Lung (tissue), 12 donors: ENCODE data around the gene LHX2. TPM values are rescaled to one million over a fixed set of nuclear protein-coding genes. Genes with fewer than 3 reads are reported as not detected.
A peak's percentile ranks its signal among the peaks of the same experiment; 100 is the strongest.

Source experiments
- ATAC-seq: fragments of 200-7000 bp; cut with Tn5 transposase; one replicate; pipeline ENCODE4 v1.9.1; 2020; ENCODE audit warnings: moderate number of reproducible peaks; ENCODE audit not compliant: insufficient read depth, low FRiP score
- DNase-seq, 3 donors: peaks; one replicate each; pipeline ENCODE4 v3.0.0-alpha.2; 2013 to 2017
- H3K27ac ChIP-seq, 2 donors: one replicate each; pipeline ENCODE4 v1.5.1; 2013; ENCODE audit warnings: mild to moderate bottlenecking in 2 of 2, moderate library complexity in 2 of 2, control low read depth in 1 of 2, inconsistent platforms in 1 of 2, low read depth in 1 of 2, low read length in 1 of 2
- H3K27me3 ChIP-seq, 3 donors: one replicate each; pipeline ENCODE4 v1.5.1; 2013; ENCODE audit warnings: low read length in 2 of 3; ENCODE audit not compliant: control insufficient read depth in 3 of 3, insufficient read depth in 3 of 3
- H3K36me3 ChIP-seq, 4 donors: one replicate each; pipeline ENCODE4 v1.5.1; 2013; ENCODE audit warnings: low read length in 4 of 4, mild to moderate bottlenecking in 1 of 4, moderate library complexity in 1 of 4; ENCODE audit not compliant: control insufficient read depth in 4 of 4, insufficient read depth in 4 of 4
- H3K4me1 ChIP-seq, 5 donors: one replicate each; pipeline ENCODE4 v1.5.1; 2013; ENCODE audit warnings: low read length in 5 of 5, mild to moderate bottlenecking in 2 of 5, moderate library complexity in 1 of 5; ENCODE audit not compliant: control insufficient read depth in 5 of 5, insufficient read depth in 5 of 5
- H3K4me3 ChIP-seq: one replicate; pipeline ENCODE4 v1.5.1; 2013; ENCODE audit warnings: mild to moderate bottlenecking, control low read depth, moderate library complexity
- H3K9ac ChIP-seq, 2 donors: one replicate each; pipeline ENCODE4 v1.5.1; 2013; ENCODE audit warnings: low read length in 2 of 2, control low read depth in 1 of 2; ENCODE audit not compliant: insufficient read depth in 1 of 2
- H3K9me3 ChIP-seq, 4 donors: one replicate each; pipeline ENCODE4 v1.5.1; 2013; ENCODE audit warnings: low read length in 3 of 4, mild to moderate bottlenecking in 1 of 4, moderate library complexity in 1 of 4; ENCODE audit not compliant: control insufficient read depth in 4 of 4, insufficient read depth in 3 of 4
- CTCF ChIP-seq: IDR thresholded peaks from 2 replicates; pipeline ENCODE4 v1.5.1; 2012; ENCODE audit warnings: mild to moderate bottlenecking; ENCODE audit errors: control extremely low read depth, extremely low read depth
- WGBS, 2 donors: extraction: QIAGEN DNeasy Blood & Tissue Kit; methylation state at CpG; one replicate each; pipeline ENCODE4 v1.1.7; 2013; 5-methylcytosine and 5-hydroxymethylcytosine counted together
- polyA plus RNA-seq, 2 donors: library from polyadenylated mRNA; stranded (reverse); fragments of 200-250 nt; gene quantifications; one replicate each; pipeline ENCODE4 v1.2.1, GENCODE V29; 2013
- total RNA-seq, 2 donors: library from RNA; depleted of rRNA in 1 of 2; stranded (reverse); fragments of >200 nt in 1 of 2; gene quantifications; one replicate each; pipeline ENCODE4 v1.2.1, GENCODE V29; 2014 to 2021
- donor health status: control.
- donor health status: control.
- donor health status: Bipolar disorder and iron deficiency.
- donor health status: healthy.
- donor health status: DM: yes; HTN: yes; CAD: no.

LHX2 gene
- total and polyA plus RNA-seq, 4 donors: 0.07 to 0.31 TPM; not detected in 2

- H3K36me3 ChIP-seq: no peaks in the 10 kb centered on the region
- H3K9me3 ChIP-seq: peaks cover 0 to 2% (median 0%) of the 10 kb centered on the region in 4 donors
- H3K9ac ChIP-seq: no peak overlapping the region
- DNase-seq (no peak), ATAC-seq (no peak)
- no peak overlapping the region for H3K4me3 ChIP-seq
- no peak overlapping the region for H3K27ac ChIP-seq
- WGBS, 2 donors: 53 to 70% methylated on average over 11 of the region's 11 CpGs
- no peak for TF ChIP-seq CTCF
- peaks cover 0 to 61% (median 35%) of the 10 kb centered on the region in 3 donors for H3K27me3 ChIP-seq
- H3K4me1 ChIP-seq: peaks cover 3 to 18% (median 5%) of the 10 kb centered on the region in 5 donors
These were observed 30.7 kb downstream of the LHX2 start for GRCh38 chr9:124042201-124042721.

GRCh38 chr9:124044448-124044847 lies 32.9 kb downstream of the LHX2 start:
- no peak for ATAC-seq
- Histone ChIP-seq H3K9me3 (peaks cover 0 to 2% (median 0%) of the 10 kb centered on the region in 4 donors), H3K4me3 (no peak overlapping the region), H3K9ac (no peak overlapping the region), H3K27me3 (peaks cover 0 to 52% (median 23%) of the 10 kb centered on the region in 3 donors), H3K36me3 (no peaks in the 10 kb centered on the region), H3K4me1 (peaks cover 3 to 18% (median 5%) of the 10 kb centered on the region in 5 donors), H3K27ac (no peak overlapping the region)
- TF ChIP-seq CTCF: no peak
- DNase-seq: no peak
- WGBS, 2 donors: 64 to 82% methylated on average over 5 of the region's 5 CpGs

- ATAC-seq: no peak
- TF ChIP-seq CTCF: no peak
- DNase-seq: peak; percentile 79 to 90 (median 84)
- no peaks in the 10 kb centered on the region for H3K36me3 ChIP-seq
- H3K4me1 ChIP-seq: peaks cover 3 to 18% (median 5%) of the 10 kb centered on the region in 5 donors
- H3K27ac ChIP-seq: peak overlapping the region in 1 of 2 donors; percentile 5
- H3K9me3 ChIP-seq: peaks cover 0 to 2% (median 0%) of the 10 kb centered on the region in 4 donors
- H3K27me3 ChIP-seq: peaks cover 0 to 45% (median 17%) of the 10 kb centered on the region in 3 donors
- no peak overlapping the region for H3K9ac ChIP-seq
- WGBS, 2 donors: 9 to 14% methylated on average over 38 to 49 of the region's 49 CpGs
- H3K4me3 ChIP-seq: no peak overlapping the region
These were observed 33.7 kb downstream of the LHX2 start for GRCh38 chr9:124045076-124045829.
